ENCODE measurements around the gene TOX2. TPM values are rescaled to one million over a fixed set of nuclear protein-coding genes. Genes with fewer than 3 reads are reported as not detected.

Gene TOX2
- total RNA-seq, 1 experiment from 2014 or later, result 1.7 TPM

- Histone ChIP-seq H3K23ac (ENCODE audit: insufficient read length, low read depth, low read length) (no peak overlapping the region), H3K79me1 (ENCODE audit: insufficient read depth, low read depth, low read length, poor library complexity, severe bottlenecking) (no peaks in the 10 kb centered on the region), H3K14ac (ENCODE audit: insufficient read depth, low read length) (no peak overlapping the region), H4K8ac (replicated peaks; ENCODE audit: insufficient read length, low read depth, low read length) (no peak overlapping the region), H2BK20ac (ENCODE audit: low read depth, low read length, poor library complexity, severe bottlenecking) (no peak overlapping the region), H4K91ac (ENCODE audit: insufficient read length, low read depth, low read length) (no peak overlapping the region), H3K27ac (ENCODE audit: insufficient read length, low read depth, low read length) (no peak overlapping the region), H3K56ac (ENCODE audit: insufficient read length, low read depth, low read length) (no peak overlapping the region), H3K9ac (ENCODE audit: extremely low read depth, insufficient read length, low read length) (no peak overlapping the region), H4K5ac (ENCODE audit: insufficient read length, low read depth, low read length) (no peak overlapping the region), H3K4ac (ENCODE audit: low read depth, low read length) (no peak overlapping the region), H3K9me3 (ENCODE audit: control insufficient read depth, low read depth, low read length) (no peaks in the 10 kb centered on the region), H2AFZ (ENCODE audit: low read length) (no peak overlapping the region), H4K20me1 (ENCODE audit: control insufficient read depth, insufficient read depth, insufficient read length) (no peaks in the 10 kb centered on the region), H3K79me2 (ENCODE audit: insufficient read depth, low read length) (no peaks in the 10 kb centered on the region), H3K27me3 (ENCODE audit: insufficient read depth, low read length) (no peaks in the 10 kb centered on the region), H3K23me2 (ENCODE audit: insufficient read length, low read depth, low read length, poor library complexity, severe bottlenecking) (no peaks in the 10 kb centered on the region), H2BK120ac (ENCODE audit: low read depth, low read length, poor library complexity, severe bottlenecking) (no peak overlapping the region), H3T11ph (ENCODE audit: low read length) (no peak overlapping the region), H3K4me1 (ENCODE audit: insufficient read depth, low read length) (no peaks in the 10 kb centered on the region; the same call in 1 of the 2 replicates), H2BK5ac (ENCODE audit: insufficient read length, low read length) (no peak overlapping the region), H2BK12ac (ENCODE audit: insufficient read length, low read depth, low read length) (no peak overlapping the region), H3K4me2 (ENCODE audit: insufficient read depth, insufficient read length, low read length) (no peak overlapping the region), H2AK5ac (ENCODE audit: insufficient read length, low read length) (no peak overlapping the region), H3K18ac (ENCODE audit: insufficient read length, low read depth, low read length) (no peak overlapping the region), H2BK15ac (ENCODE audit: low read depth, low read length) (no peak overlapping the region)
- no peak overlapping the region for H3K4me3 Mint-ChIP-seq
- no peak for TF ChIP-seq CTCF (conservative IDR thresholded peaks at IDR 0.05)
- H3K4me1 Mint-ChIP-seq, result peaks cover 21 to 25% of the 10 kb centered on the region in 2 experiments
- H3K27ac Mint-ChIP-seq, result peak overlapping the region in 1 of 3 experiments; percentile 56; a peak in 1 of 7 replicates
- H3K36me3 Mint-ChIP-seq (ENCODE audit: insufficient read depth in 1 of 3, low read depth in 3 of 3), result no peaks in the 10 kb centered on the region; a peak in 1 of 7 replicates
- DNase-seq, result no peak
- no CpG with 5 or more reads among the region's 3 CpGs for WGBS (ENCODE audit: extremely low coverage, insufficient read length, low lambda C conversion rate)
- H3K9me3 Mint-ChIP-seq, result no peaks in the 10 kb centered on the region
- peaks cover 17% of the 10 kb centered on the region for H3K27me3 Mint-ChIP-seq (ENCODE audit: low read depth)
Observed at GRCh38 chr20:43923322-43923721, 8.7 kb downstream of the TOX2 start.
